A549 (cell line): ENCODE measurements around the gene GPAT3.

Experiments
- CEBPB ChIP-seq, 2 experiments: fragments of >200 bp in 1 of 2; sonication (Bioruptor Twin) in 1 of 2; formaldehyde crosslinking in 1 of 2; IDR thresholded peaks; 2 replicates each; pipeline ENCODE4 v1.6.1; 2012 to 2016
- CHD4 ChIP-seq: fragments of 200-600 bp; sonication (generic); IDR thresholded peaks from 2 replicates; pipeline ENCODE4 v1.6.1; 2016; ENCODE audit warnings: antibody characterized with exemption, mild to moderate bottlenecking, borderline replicate concordance
- RNF2 ChIP-seq: fragments of 200-600 bp; sonication (generic); IDR thresholded peaks from 2 replicates; pipeline ENCODE4 v1.6.1; 2016; ENCODE audit warnings: low read depth, mild to moderate bottlenecking, antibody characterized with exemption, moderate library complexity, borderline replicate concordance
- TF ChIP-seq, protein P1 (sequence below): fragments of >200 bp; sonication (Bioruptor Twin); formaldehyde crosslinking; IDR thresholded peaks from 3 replicates; pipeline ENCODE4 v1.5.1; 2016

DNA sequence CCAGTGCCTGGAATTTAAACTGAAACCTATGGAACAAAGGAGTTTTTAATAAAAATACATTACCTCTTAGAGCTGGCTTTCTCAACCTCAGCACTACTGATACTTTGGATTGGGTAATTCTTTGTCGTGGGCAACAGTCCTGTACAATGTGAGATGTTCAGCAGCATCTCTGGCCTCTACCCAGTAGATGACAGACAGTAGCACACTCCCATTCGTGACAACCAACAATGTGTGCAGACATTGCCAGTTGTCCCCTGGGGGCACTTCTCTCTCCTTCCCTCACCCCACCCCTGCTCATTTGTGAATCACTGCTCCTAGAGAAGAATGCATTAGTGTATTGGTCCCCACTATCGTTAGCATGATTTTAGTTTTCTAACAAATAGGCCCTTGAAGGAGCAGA lies 16.2 kb downstream of the GPAT3 start:
- TF ChIP-seq CEBPB (IDR thresholded peaks at IDR 0.05), result peak in 1 of 2 experiments; percentile 57; a peak in 1 of 4 replicates
- no peak for TF ChIP-seq RNF2
- TF ChIP-seq, protein P1, sequence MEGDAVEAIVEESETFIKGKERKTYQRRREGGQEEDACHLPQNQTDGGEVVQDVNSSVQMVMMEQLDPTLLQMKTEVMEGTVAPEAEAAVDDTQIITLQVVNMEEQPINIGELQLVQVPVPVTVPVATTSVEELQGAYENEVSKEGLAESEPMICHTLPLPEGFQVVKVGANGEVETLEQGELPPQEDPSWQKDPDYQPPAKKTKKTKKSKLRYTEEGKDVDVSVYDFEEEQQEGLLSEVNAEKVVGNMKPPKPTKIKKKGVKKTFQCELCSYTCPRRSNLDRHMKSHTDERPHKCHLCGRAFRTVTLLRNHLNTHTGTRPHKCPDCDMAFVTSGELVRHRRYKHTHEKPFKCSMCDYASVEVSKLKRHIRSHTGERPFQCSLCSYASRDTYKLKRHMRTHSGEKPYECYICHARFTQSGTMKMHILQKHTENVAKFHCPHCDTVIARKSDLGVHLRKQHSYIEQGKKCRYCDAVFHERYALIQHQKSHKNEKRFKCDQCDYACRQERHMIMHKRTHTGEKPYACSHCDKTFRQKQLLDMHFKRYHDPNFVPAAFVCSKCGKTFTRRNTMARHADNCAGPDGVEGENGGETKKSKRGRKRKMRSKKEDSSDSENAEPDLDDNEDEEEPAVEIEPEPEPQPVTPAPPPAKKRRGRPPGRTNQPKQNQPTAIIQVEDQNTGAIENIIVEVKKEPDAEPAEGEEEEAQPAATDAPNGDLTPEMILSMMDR, result no peak
- no peak for TF ChIP-seq CHD4
